Panc1 (cell line): ENCODE results near the gene NT5E. TPM values are rescaled to one million over a fixed set of nuclear protein-coding genes. Genes with fewer than 3 reads are reported as not detected.

Experiments
- ATAC-seq: fragments of 200-7000 bp; cut with Tn5 transposase; 2 replicates; pipeline ENCODE4 v1.9.1; 2020; ENCODE audit warnings: mild to moderate bottlenecking, moderate library complexity
- BruUV-seq: library from RNA; stranded (reverse); fragments of 400-500 nt; replicated peaks from 2 replicates; lab custom pipeline; 2021; lab: Mats Ljungman, UMichigan
- CTCF ChIA-PET: fragments of 300-600 bp; sonication (Branson Sonifier 250); formaldehyde crosslinking; loops from one replicate; lab custom pipeline; 2022; ENCODE audit warnings: antibody characterized with exemption; lab: Charles Lee
- POLR2A ChIA-PET: fragments of 300-600 bp; sonication (Branson Sonifier 250); formaldehyde crosslinking; loops from one replicate; lab custom pipeline; 2022; ENCODE audit warnings: antibody characterized with exemption; lab: Charles Lee
- DNase-seq: peaks from one replicate; pipeline ENCODE4 v3.0.0-alpha.2; 2010; ENCODE audit warnings: low read depth, low spot score
- H3K27ac ChIP-seq: 2 replicates; pipeline ENCODE4 v1.5.1; 2011; ENCODE audit warnings: mild to moderate bottlenecking, low read length, inconsistent platforms
- H3K27me3 ChIP-seq: fragments of 200-500 bp; sonication (Bioruptor generic); 2 replicates; pipeline ENCODE4 v1.6.0; 2014; ENCODE audit warnings: low read length, inconsistent platforms; ENCODE audit not compliant: control insufficient read depth, insufficient read depth
- H3K36me3 ChIP-seq: fragments of 200-500 bp; sonication (Bioruptor generic); 2 replicates; pipeline ENCODE4 v1.5.1; 2014; ENCODE audit warnings: inconsistent platforms, mild to moderate bottlenecking, low read length, moderate library complexity; ENCODE audit not compliant: control insufficient read depth, insufficient read depth
- H3K4me1 ChIP-seq: 2 replicates; pipeline ENCODE4 v1.5.1; 2011; ENCODE audit warnings: inconsistent platforms, mild to moderate bottlenecking, low read length, moderate library complexity; ENCODE audit not compliant: control insufficient read depth, insufficient read depth
- H3K4me3 ChIP-seq, 2 experiments: 2 replicates each; pipeline ENCODE4 v1.5.1; 2011 to 2012; ENCODE audit warnings: low read depth in 2 of 2, low read length in 2 of 2, mild to moderate bottlenecking in 2 of 2, inconsistent platforms in 1 of 2, moderate library complexity in 1 of 2
- H3K9me3 ChIP-seq: fragments of 200-500 bp; sonication (Bioruptor generic); 2 replicates; pipeline ENCODE4 v1.5.1; 2014; ENCODE audit warnings: low read depth, mild to moderate bottlenecking, inconsistent platforms, low read length, moderate library complexity; ENCODE audit not compliant: control insufficient read depth, insufficient read depth
- CTCF ChIP-seq: fragments of 450-650 bp; IDR thresholded peaks from 2 replicates; pipeline ENCODE4 v1.5.1; 2017; ENCODE audit warnings: mild to moderate bottlenecking
- POLR2AphosphoS5 ChIP-seq: IDR thresholded peaks from 2 replicates; pipeline ENCODE4 v1.6.1; 2012; ENCODE audit warnings: mild to moderate bottlenecking, low read depth, low read length, moderate library complexity
- REST ChIP-seq, 2 experiments: IDR thresholded peaks; 2 replicates each; pipeline ENCODE4 v1.6.1; 2011 to 2012; ENCODE audit warnings: low read depth in 2 of 2, control low read depth in 1 of 2, low read length in 1 of 2, mild to moderate bottlenecking in 1 of 2, moderate library complexity in 1 of 2; ENCODE audit not compliant: insufficient read depth in 1 of 2
- TCF7L2 ChIP-seq: IDR thresholded peaks from 2 replicates; pipeline ENCODE4 v1.6.1; 2011; ENCODE audit warnings: mild to moderate bottlenecking, low read depth, low read length, inconsistent platforms
- in situ Hi-C: cut with HindIII; loops from 2 replicates; pipeline ENCODE4 v1.10.0; 2016; ENCODE audit warnings: low sequenced_read_pairs, low pct_unique_long_range_greater_than_20kb
- intact Hi-C: fragments of 100-400 bp; cut with micrococcal nuclease; formaldehyde crosslinking; loops from one replicate; pipeline ENCODE4 v1.10.0; 2022; ENCODE audit not compliant: unreplicated experiment
- total RNA-seq: library from RNA; stranded (reverse); gene quantifications from one replicate; pipeline ENCODE4 v1.2.1, GENCODE V29; 2021; ENCODE audit not compliant: unreplicated experiment

Gene NT5E
- total RNA-seq, 1 experiment from 2014 or later = 58.4 TPM

GRCh38 chr6:85459224-85459901 is 9.5 kb downstream of the NT5E start:
- BruUV-seq = no TSS peak
- H3K27ac ChIP-seq = peak overlapping the region; percentile 79
- in situ Hi-C loops (no loop called here), intact Hi-C loops (no loop called here)
- peak; percentile 23; the same call in 1 of the 2 replicates for ATAC-seq
- ChIA-PET CTCF (interaction anchor here (1.5 kb wide), 1 partner anchor 23 kb away, joined by 4 read pairs; no protein-coding TSS in a partner anchor), POLR2A (no interaction called here)
- no peak for DNase-seq
- H3K27me3 ChIP-seq = no peaks in the 10 kb centered on the region
- TF ChIP-seq CTCF (no peak), TCF7L2 (peak; percentile 57; the same call in 1 of the 2 replicates), POLR2AphosphoS5 (no peak)
- H3K4me1 ChIP-seq = peaks cover 82% of the 10 kb centered on the region
- no peaks in the 10 kb centered on the region for H3K36me3 ChIP-seq
- no peaks in the 10 kb centered on the region for H3K9me3 ChIP-seq
- no peak overlapping the region for H3K4me3 ChIP-seq

GRCh38 chr6:85460154-85460920 is 10.5 kb downstream of the NT5E start:
- no peaks in the 10 kb centered on the region for H3K27me3 ChIP-seq
- no peaks in the 10 kb centered on the region for H3K36me3 ChIP-seq
- no TSS peak for BruUV-seq
- H3K4me1 ChIP-seq = peaks cover 89% of the 10 kb centered on the region
- CTCF ChIA-PET = interaction anchor here (1.5 kb wide), 1 partner anchor 22 kb away, joined by 4 read pairs; no protein-coding TSS in a partner anchor
- in situ Hi-C loops = no loop called here
- H3K4me3 ChIP-seq = no peak overlapping the region; a peak in 1 of 4 replicates
- no peak for DNase-seq
- peak overlapping the region; percentile 79 for H3K27ac ChIP-seq
- intact Hi-C loops = loop anchor here (10.0 kb wide), 1 partner anchor 56 kb away; no protein-coding TSS in a partner anchor
- TF ChIP-seq CTCF (peak; percentile 35; the same call in 1 of the 2 replicates), TCF7L2 (no peak), REST (IDR thresholded peaks at IDR 0.05; ENCODE audit: insufficient read depth in 1 of 2, low read depth in 2 of 2, low read length in 1 of 2) (no peak)
- ATAC-seq = no peak
- no peaks in the 10 kb centered on the region for H3K9me3 ChIP-seq
- POLR2A ChIA-PET = no interaction called here
